ENCODE results near the gene FAIM. TPM values are rescaled to one million over a fixed set of nuclear protein-coding genes. Genes with fewer than 3 reads are reported as not detected.

Gene FAIM
- total and polyA plus RNA-seq, 2 of the 8 experiments (the other 6 are each of a cell fraction or from before 2014, with no cell fraction given) = 1.2 to 7.1 TPM

DNA sequence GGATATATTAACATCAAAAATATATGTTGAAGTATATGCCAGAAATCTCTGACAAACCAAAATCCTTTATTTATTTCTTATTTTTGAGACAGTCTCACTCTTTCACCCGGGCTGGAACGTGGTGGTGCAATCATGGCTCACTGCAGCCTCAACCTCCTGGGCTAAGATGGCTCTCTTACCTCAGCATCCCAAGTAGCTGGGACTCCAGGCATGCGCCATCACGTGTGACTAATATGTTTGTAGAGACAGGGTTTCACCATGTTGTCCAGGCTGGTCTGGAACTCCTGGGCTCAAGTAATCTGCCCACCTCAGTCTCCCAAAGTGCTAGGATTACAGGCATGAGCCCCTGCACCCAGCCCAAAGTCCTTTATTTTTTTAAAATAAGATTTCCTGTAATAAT is 11.9 kb downstream of the FAIM start (continued):
- TF ChIP-seq RFX5 (IDR thresholded peaks at IDR 0.05; ENCODE audit: borderline replicate concordance, low read depth, low read length) = no peak
- no peak for TF ChIP-seq RNF2 (IDR thresholded peaks at IDR 0.05; ENCODE audit: borderline replicate concordance, low read depth, low read length, missing control alignments, poor library complexity, severe bottlenecking)
- TF ChIP-seq KDM5A (IDR thresholded peaks at IDR 0.05; ENCODE audit: low read length) = no peak
